HCT116 (cell line): Measurements from ENCODE around the gene TMEM54. TPM values are rescaled to one million over a fixed set of nuclear protein-coding genes. Genes with fewer than 3 reads are reported as not detected.

Source experiments
- ATAC-seq: fragments of 200-7000 bp; cut with Tn5 transposase; 2 replicates; pipeline ENCODE4 v1.9.1; 2020; ENCODE audit warnings: mild to moderate bottlenecking, moderate library complexity
- BruUV-seq: library from RNA; stranded (reverse); fragments of 400-500 nt; replicated peaks from 2 replicates; lab custom pipeline; 2021; lab: Mats Ljungman, UMichigan
- CTCF ChIA-PET: fragments of 300-600 bp; sonication (Branson Sonifier 250); formaldehyde crosslinking; loops from one replicate; lab custom pipeline; 2021; ENCODE audit warnings: antibody characterized with exemption; lab: Charles Lee
- POLR2A ChIA-PET: fragments of 300-600, 350-600 bp; sonication (Branson Sonifier 250); formaldehyde crosslinking; loops from one replicate; lab custom pipeline; 2021; ENCODE audit warnings: antibody characterized with exemption; lab: Charles Lee
- RAD21 ChIA-PET, 2 experiments: fragments of 300-600 bp; sonication (Branson Sonifier 250); formaldehyde crosslinking; loops; one replicate each; lab custom pipeline; 2023; ENCODE audit warnings: low total read pairs in 2 of 2; ENCODE audit not compliant: uncharacterized antibody in 2 of 2, unreplicated experiment in 2 of 2, low non-redundant PET in 1 of 2; lab: Charles Lee
- DNase-seq: peaks from one replicate; pipeline ENCODE4 v3.0.0-alpha.2; 2010; ENCODE audit warnings: low read depth, low spot score
- H2AFZ ChIP-seq: fragments of 200-600 bp; shearing (Covaris generic), sonication (generic); 2 replicates; pipeline ENCODE4 v1.6.1; 2017; ENCODE audit warnings: low read depth, mixed run types, mixed read lengths, antibody characterized with exemption, low read length; ENCODE audit not compliant: poor library complexity, severe bottlenecking
- H3K27ac ChIP-seq: 2 replicates; pipeline ENCODE4 v1.5.1; 2012; ENCODE audit warnings: low read depth, low read length
- H3K27me3 ChIP-seq: fragments of 200-600 bp; sonication (generic); 2 replicates; pipeline ENCODE4 v1.6.1; 2016; ENCODE audit warnings: mixed run types, low read length, mixed read lengths; ENCODE audit not compliant: insufficient read depth
- H3K36me3 ChIP-seq, 2 experiments: fragments of 200-500 bp in 1 of 2; fragments of 200-600 bp in 1 of 2; sonication (Bioruptor generic) in 1 of 2; sonication (generic) in 1 of 2; 2 replicates each; pipeline versions ENCODE4 v1.5.1 to v1.6.1; 2014 to 2016; ENCODE audit warnings: low read length in 2 of 2, inconsistent platforms in 1 of 2, mixed read lengths in 1 of 2, mixed run types in 1 of 2; ENCODE audit not compliant: insufficient read depth in 2 of 2, control insufficient read depth in 1 of 2
- H3K4me1 ChIP-seq, 2 experiments: fragments of 200-600 bp in 1 of 2; sonication (generic) in 1 of 2; 2 replicates each; pipeline versions ENCODE4 v1.5.1 to v1.6.1; 2012 to 2017; ENCODE audit warnings: low read length in 2 of 2, inconsistent platforms in 1 of 2, mild to moderate bottlenecking in 1 of 2, mixed read lengths in 1 of 2, mixed run types in 1 of 2, moderate library complexity in 1 of 2; ENCODE audit not compliant: insufficient read depth in 2 of 2, control insufficient read depth in 1 of 2
- H3K4me2 ChIP-seq: fragments of 200-600 bp; sonication (generic); 2 replicates; pipeline ENCODE4 v1.6.1; 2017; ENCODE audit warnings: mixed run types, low read length, mixed read lengths
- H3K4me3 ChIP-seq, 2 experiments: fragments of 200-600 bp in 1 of 2; sonication (generic) in 1 of 2; replicated peaks in 1 of 2; 2 replicates each; pipeline ENCODE4 v1.5.1; 2011 to 2016; ENCODE audit warnings: low read length in 2 of 2, control low read depth in 1 of 2, low read depth in 1 of 2, mild to moderate bottlenecking in 1 of 2, mixed read lengths in 1 of 2, mixed run types in 1 of 2
- H3K79me2 ChIP-seq: fragments of 200-600 bp; sonication (generic); 2 replicates; pipeline ENCODE4 v1.6.1; 2017; ENCODE audit warnings: mild to moderate bottlenecking, mixed run types, low read length, moderate library complexity, mixed read lengths; ENCODE audit not compliant: insufficient read depth
- H3K9ac ChIP-seq: fragments of 200-600 bp; sonication (generic); 2 replicates; pipeline ENCODE4 v1.6.1; 2016; ENCODE audit warnings: low read length, mixed read lengths
- H3K9me2 ChIP-seq: fragments of 200-600 bp; sonication (generic), shearing (Covaris generic); 2 replicates; pipeline ENCODE4 v1.6.1; 2017; ENCODE audit warnings: mixed run types, mild to moderate bottlenecking, moderate library complexity; ENCODE audit not compliant: insufficient read depth
- H3K9me3 ChIP-seq, 2 experiments: fragments of 200-500 bp in 1 of 2; fragments of 200-600 bp in 1 of 2; sonication (Bioruptor generic) in 1 of 2; sonication (generic) in 1 of 2; 2 replicates each; pipeline ENCODE4 v1.6.1; 2014 to 2017; ENCODE audit warnings: low read length in 2 of 2, mixed read lengths in 2 of 2, inconsistent platforms in 1 of 2, low read depth in 1 of 2, mild to moderate bottlenecking in 1 of 2, mixed run types in 1 of 2, moderate library complexity in 1 of 2; ENCODE audit not compliant: control insufficient read depth in 1 of 2, insufficient read depth in 1 of 2
- H4K20me1 ChIP-seq: fragments of 200-600 bp; sonication (generic), shearing (Covaris generic); 2 replicates; pipeline ENCODE4 v1.6.1; 2017; ENCODE audit warnings: mixed run types, mild to moderate bottlenecking, moderate library complexity; ENCODE audit not compliant: insufficient read depth
- ATF3 ChIP-seq: IDR thresholded peaks from 2 replicates; pipeline ENCODE4 v1.6.1; 2012
- CBX3 ChIP-seq: IDR thresholded peaks from 2 replicates; pipeline ENCODE4 v1.6.1; 2012; ENCODE audit warnings: low read depth
- CTCF ChIP-seq, 3 experiments: fragments of 200-600 bp in 1 of 3; sonication (generic) in 1 of 3; IDR thresholded peaks in 2 of 3; conservative IDR thresholded peaks in 1 of 3; 2 replicates each; pipeline ENCODE4 v1.5.1; 2012 to 2017; ENCODE audit warnings: low read depth in 2 of 3, low read length in 2 of 3, antibody characterized with exemption in 1 of 3, borderline replicate concordance in 1 of 3, control low read depth in 1 of 3, mild to moderate bottlenecking in 1 of 3, mixed read lengths in 1 of 3, mixed run types in 1 of 3, moderate library complexity in 1 of 3; ENCODE audit not compliant: insufficient read depth in 1 of 3
- EGR1 ChIP-seq: IDR thresholded peaks from 2 replicates; pipeline ENCODE4 v1.6.1; 2012; ENCODE audit warnings: low read depth
- EZH2 ChIP-seq: fragments of 200-600 bp; sonication (generic); IDR thresholded peaks from 2 replicates; pipeline ENCODE4 v1.6.1; 2017; ENCODE audit warnings: antibody characterized with exemption, mixed run types
- FOSL1 ChIP-seq: IDR thresholded peaks from 2 replicates; pipeline ENCODE4 v1.6.1; 2012; ENCODE audit warnings: low read depth
- JUND ChIP-seq: IDR thresholded peaks from 2 replicates; pipeline ENCODE4 v1.6.1; 2012
- RAD21 ChIP-seq: IDR thresholded peaks from 2 replicates; pipeline ENCODE4 v1.6.1; 2012; ENCODE audit warnings: low read depth, mild to moderate bottlenecking
- REST ChIP-seq: IDR thresholded peaks from 2 replicates; pipeline ENCODE4 v1.6.1; 2012; ENCODE audit warnings: low read depth
- SP1 ChIP-seq: IDR thresholded peaks from 2 replicates; pipeline ENCODE4 v1.6.1; 2012; ENCODE audit warnings: low read depth
- SRF ChIP-seq: IDR thresholded peaks from 2 replicates; pipeline ENCODE4 v1.6.1; 2012; ENCODE audit warnings: low read depth
- TCF7L2 ChIP-seq: IDR thresholded peaks from 2 replicates; pipeline ENCODE4 v1.7.0; 2011; ENCODE audit warnings: borderline replicate concordance, inconsistent platforms; ENCODE audit not compliant: insufficient read depth, insufficient read length; ENCODE audit errors: extremely low read depth
- ZBTB33 ChIP-seq: IDR thresholded peaks from 2 replicates; pipeline ENCODE4 v1.6.1; 2011; ENCODE audit warnings: mild to moderate bottlenecking, low read length, moderate library complexity; ENCODE audit not compliant: insufficient replicate concordance; ENCODE audit errors: extremely low read depth
- ZFX ChIP-seq: fragments of 450-650 bp; IDR thresholded peaks from 2 replicates; pipeline ENCODE4 v1.6.1; 2017
- ZNF274 ChIP-seq: fragments of 200-500 bp; sonication (Bioruptor generic); IDR thresholded peaks from 2 replicates; pipeline ENCODE4 v1.6.1; 2014; ENCODE audit warnings: mild to moderate bottlenecking, low read depth, low read length, inconsistent platforms
- intact Hi-C: fragments of 100-400 bp; cut with micrococcal nuclease; formaldehyde crosslinking; loops from 2 replicates; pipeline ENCODE4 v1.10.0; 2022
- total RNA-seq: library from RNA; stranded (reverse); gene quantifications from one replicate; pipeline ENCODE4 v1.2.1, GENCODE V29; 2021; ENCODE audit not compliant: unreplicated experiment

Gene TMEM54
- total RNA-seq, 1 experiment from 2014 or later = 121 TPM

GRCh38 chr1:32946413-32946812, 45.2 kb upstream of the TMEM54 start:
- H3K9me2 ChIP-seq = no peaks in the 10 kb centered on the region
- no TSS peak for BruUV-seq
- H3K4me3 ChIP-seq = no peak overlapping the region
- H3K27me3 ChIP-seq = no peaks in the 10 kb centered on the region
- POLR2A ChIA-PET = no interaction called here
- no peak overlapping the region for H3K4me2 ChIP-seq
- peaks cover 5 to 21% of the 10 kb centered on the region in 2 experiments for H3K36me3 ChIP-seq
- ATAC-seq (no peak), DNase-seq (no peak)
- CTCF ChIA-PET = no interaction called here
- intact Hi-C loops = no loop called here
- no peak overlapping the region for H3K9ac ChIP-seq
- peaks cover 17% of the 10 kb centered on the region; the same call in 1 of the 2 replicates for H3K79me2 ChIP-seq
- H2AFZ ChIP-seq = no peak overlapping the region
- TF ChIP-seq REST (no peak), ZNF274 (no peak), ZBTB33 (no peak), SRF (no peak), TCF7L2 (no peak), CTCF (IDR thresholded peaks at IDR 0.05 in 2 of 3, conservative IDR thresholded peaks at IDR 0.05 in 1 of 3; ENCODE audit: borderline replicate concordance in 1 of 3, insufficient read depth in 1 of 3, low read depth in 2 of 3, low read length in 2 of 3) (no peak), JUND (no peak), RAD21 (no peak), SP1 (no peak), EGR1 (no peak), FOSL1 (no peak), ATF3 (no peak), EZH2 (no peak), ZFX (no peak), CBX3 (no peak)
- H4K20me1 ChIP-seq = no peaks in the 10 kb centered on the region
- H3K4me1 ChIP-seq = peaks cover 12 to 21% of the 10 kb centered on the region in 2 experiments
- H3K9me3 ChIP-seq = no peaks in the 10 kb centered on the region
- no peak overlapping the region for H3K27ac ChIP-seq
- RAD21 ChIA-PET = no interaction called here
